ENCODE measurements around the gene OMD.
A peak's percentile ranks its signal among the peaks of the same experiment; 100 is the strongest.
"Not testable (repeated sequence)": the region's sequence is repeated elsewhere in the genome, so short reads cannot be mapped to it uniquely, and the experiment has no call there.

OMD gene

GRCh38 chr9:92411157-92411556 is 13.1 kb downstream of the OMD start:
- DNase-seq (ENCODE audit: low read depth), result not testable (repeated sequence)

GRCh38 chr9:92408747-92409478 is 15.4 kb downstream of the OMD start:
- DNase-seq (ENCODE audit: low read depth), result no peak

DNA sequence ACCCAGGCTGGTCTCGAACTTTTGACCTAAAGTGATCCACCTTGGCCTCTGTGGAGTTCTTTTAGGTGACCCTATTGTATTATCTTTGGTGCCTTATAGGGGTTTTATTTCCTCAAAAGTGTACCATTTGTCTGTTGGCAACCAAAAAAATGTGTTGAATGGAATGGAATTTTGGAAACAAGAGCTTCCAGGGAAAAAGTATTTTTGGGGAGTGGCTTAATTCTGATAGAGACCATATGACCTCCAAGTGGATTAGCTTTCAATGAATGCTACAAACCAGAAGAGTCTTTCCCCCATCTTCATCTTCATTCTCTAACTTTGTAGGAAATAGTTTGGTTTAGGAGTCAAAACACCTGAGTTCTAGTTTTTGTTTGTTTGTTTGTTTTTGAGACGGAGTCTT is 16.5 kb downstream of the OMD start:
- DNase-seq (ENCODE audit: low read depth), result no peak

- DNase-seq (ENCODE audit: low read depth), result peak; percentile 1
These were observed 17.8 kb downstream of the OMD start for GRCh38 chr9:92406477-92406876.

- DNase-seq (ENCODE audit: low read depth), result no peak
These were observed 18.5 kb downstream of the OMD start for GRCh38 chr9:92405818-92406217.

DNA sequence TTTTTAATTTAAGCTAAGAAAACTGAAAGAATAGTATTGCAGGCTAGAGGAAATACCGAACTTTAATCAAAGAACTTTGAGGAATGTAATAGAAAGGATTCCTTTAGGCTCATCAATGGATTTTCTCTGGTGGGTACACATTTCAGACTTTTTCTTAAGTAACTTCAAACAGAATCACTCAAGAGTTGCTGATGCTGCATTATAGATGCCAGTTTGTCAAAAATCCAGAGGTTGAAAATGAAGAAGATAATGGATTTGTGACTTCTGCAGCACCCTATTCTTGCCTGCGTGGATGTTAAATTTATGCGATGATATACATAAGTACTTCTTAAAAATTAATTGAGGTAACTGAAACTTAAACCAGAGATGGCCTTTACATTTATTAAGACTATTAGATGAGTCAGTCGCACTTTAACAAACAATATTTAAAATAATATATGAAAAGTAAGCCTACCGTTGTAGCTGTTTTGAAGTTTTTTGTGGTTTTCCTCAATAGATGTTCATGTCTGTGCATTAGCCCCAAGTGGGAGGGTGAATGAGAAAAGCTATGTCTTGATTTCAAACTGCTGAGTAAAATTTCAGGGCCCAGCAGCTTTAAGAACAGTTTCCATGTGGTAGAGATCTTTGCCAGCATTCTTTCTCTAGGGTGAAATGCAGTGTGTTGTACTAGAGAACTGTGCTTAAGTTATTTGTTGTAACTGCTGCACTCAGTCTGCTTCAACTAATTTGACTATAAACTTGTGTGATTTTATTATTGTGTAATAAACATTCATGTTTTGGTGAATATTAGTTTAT is 20.0 kb downstream of the OMD start, which contains the start of gene OGN:
Gene OGN, minus strand, starts transcription at position 537 of the 795 bp plus-strand sequence. CDS start 1,171 bp downstream, outside the sequence.
- no peak for DNase-seq (ENCODE audit: low read depth)

DNA sequence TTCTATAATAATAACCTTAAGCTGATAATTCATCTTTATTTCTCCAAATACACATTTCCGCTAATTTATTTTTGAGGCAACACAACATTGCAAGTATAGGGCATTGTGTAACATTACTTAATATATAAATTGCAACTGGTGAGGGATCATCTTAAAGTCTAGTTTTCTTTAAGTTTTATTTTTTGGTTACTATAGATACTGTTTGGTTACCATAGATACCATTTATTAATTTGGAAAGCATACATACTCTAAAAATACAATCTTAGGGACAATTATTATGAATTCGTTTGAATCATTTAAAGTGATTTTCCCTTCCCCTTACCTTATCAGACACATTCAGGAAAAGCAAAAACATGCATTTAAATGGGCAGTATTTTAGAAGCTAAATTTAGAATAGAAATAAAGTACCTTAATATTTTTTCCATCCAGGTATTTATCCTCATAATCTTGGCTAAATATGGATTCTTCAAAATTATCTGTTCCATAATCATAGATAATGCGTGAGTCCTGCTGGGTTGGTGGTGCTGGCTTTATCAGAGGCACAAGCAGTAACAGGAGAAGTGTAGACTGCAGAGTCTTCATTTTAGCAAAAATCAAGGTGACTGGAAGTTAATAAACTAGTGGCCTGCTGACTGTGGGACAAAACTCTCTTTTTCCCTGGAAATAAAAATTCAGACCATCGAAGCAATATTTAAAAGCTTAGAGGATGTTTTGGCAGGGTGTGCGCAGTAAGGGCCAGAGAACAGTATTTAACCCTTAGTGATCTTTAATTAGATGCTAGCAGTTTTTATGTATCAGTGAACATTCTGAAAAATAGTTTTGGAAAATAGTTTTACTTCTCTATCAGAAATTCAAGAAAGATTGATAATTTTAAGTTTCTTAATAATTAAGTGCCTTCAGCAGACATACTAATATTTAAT is 21.2 kb downstream of the OMD start:
- DNase-seq (ENCODE audit: low read depth), result no peak

- no peak for DNase-seq (ENCODE audit: low read depth)
These were observed 21.9 kb downstream of the OMD start for GRCh38 chr9:92402360-92402759.

DNA sequence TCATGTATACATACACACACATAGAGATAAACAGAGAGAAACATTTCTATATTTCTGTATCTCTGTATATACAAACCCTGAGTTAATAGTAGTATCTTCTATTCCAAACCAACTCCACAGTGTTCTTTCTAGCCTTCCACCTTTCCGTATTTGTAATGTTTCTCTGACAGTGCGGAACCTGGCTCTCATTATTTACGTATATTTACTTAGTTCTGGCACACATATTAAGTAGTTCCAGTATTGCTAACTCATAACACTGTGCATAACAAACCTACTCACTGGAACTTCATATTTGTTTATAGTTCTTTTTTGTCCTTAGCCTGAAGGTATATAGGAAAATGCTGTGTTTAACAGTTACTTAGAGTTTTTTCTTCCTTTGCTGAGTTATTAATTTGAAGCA is 26.4 kb downstream of the OMD start:
- DNase-seq (ENCODE audit: low read depth), result no peak

DNA sequence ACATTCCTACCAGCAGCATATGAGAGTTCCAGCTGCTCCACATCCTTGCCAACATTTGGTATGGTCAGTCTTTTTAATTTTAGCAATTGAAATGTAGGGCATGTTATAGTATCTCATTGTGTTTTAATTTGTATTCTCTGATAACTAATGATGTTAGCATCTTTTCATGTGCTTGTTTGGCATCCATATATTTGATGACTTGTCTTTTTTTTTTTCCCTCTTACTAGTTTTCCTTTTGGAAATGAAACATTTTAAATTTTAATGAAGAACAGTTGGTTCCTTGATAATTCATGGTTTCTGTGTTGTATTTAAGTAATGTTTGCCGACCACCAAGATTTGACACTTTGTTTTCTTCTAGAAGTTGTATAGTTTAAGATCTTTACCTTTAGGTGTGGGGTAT is 28.7 kb downstream of the OMD start:
- DNase-seq (ENCODE audit: low read depth), result no peak

DNA sequence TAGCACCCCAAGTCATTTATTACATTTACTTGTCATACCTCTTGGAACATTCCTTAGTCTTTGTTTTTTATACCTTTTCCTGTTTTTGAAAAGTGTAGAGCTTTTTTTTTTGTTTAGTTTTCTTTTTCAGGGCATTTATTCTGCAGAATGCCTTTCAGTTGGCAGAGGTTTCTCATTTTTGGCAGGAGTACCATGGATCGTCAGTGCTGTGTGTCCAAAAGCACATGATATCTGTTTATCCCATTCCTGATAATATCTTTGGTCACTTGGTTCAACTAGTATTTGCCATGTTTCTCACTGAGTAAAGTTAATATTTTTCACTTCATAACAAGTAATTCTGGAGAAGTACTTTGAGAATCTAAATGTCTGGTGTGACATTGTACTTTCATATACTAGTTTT is 30.6 kb downstream of the OMD start:
- DNase-seq (ENCODE audit: low read depth), result no peak

DNA sequence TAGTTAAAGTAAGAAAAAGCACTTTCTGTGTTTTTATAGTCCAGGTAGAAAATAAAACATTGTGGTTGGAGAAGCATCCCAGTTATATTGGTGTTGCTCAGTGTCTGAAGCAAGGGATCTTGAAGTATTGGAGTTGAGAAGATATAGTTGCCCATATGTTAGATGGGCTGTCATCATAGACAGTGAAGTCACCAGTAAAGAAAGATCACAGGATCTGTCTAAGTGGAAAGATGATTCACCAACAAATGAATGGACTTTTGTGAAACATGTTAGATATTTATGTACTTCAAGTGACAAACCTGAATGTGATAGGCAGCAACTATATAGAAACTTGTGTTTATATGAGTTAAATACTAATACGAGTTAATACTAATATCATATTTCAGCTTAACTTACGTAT is 31.6 kb downstream of the OMD start:
- DNase-seq (ENCODE audit: low read depth), result no peak

GRCh38 chr9:92385953-92386352 is 38.3 kb downstream of the OMD start:
- DNase-seq (ENCODE audit: low read depth), result no peak

DNA sequence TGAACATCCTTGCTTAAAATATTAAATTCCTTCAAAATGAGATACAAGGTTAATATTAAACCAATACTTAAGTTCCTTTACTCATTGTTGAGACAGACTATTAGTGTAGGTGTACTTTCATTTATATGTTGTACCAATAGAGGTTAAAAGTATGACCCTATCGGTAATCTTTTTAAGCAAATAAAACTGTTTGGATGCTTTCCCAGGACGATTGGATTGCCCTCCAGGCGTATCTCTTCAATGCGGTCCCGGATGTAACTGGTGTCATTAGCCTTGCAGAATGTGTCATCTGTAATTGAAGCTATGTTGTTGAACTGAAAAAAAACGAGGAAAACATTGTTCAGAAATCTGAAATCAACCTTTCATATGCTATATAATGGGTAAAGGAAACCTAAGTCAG is 38.8 kb downstream of the OMD start:
- no peak for DNase-seq (ENCODE audit: low read depth)

DNA sequence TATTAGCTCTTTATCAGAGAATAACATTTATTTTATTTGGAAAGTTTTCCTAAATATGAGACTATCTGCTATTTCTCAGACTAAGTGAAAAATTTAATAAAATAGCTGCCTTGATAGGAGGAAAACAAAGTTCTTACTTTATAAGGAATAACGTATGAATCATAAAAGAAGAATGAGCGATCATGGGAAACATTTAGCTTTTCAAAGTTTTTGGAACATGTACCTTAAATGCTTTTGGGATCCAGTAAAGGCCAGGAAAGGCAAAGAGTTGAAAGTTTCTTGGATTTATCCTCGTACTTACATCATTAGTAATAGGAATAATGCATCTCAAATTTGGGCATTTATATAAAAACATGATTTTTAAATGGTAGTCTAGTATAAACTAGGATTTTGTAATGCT is 39.3 kb downstream of the OMD start:
- DNase-seq (ENCODE audit: low read depth), result no peak

DNA sequence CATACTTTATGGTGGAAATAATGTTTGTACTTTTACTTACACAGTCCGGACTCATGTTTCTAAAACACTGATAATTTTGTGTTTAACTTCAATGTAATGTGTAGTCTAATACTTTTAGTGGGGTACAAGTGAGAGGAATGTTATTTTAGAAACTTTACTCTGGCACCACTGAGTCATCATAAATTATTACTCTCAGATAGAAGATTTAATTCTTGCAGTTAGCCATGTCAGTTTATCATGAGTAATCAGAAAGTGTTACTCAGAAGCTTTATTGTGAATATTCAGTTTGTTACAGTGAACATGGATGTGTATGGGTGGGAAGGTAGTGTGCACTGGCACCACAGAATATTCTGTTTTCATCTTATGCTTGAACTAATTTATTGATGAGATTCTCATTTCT is 39.9 kb downstream of the OMD start:
- DNase-seq (ENCODE audit: low read depth), result no peak

DNA sequence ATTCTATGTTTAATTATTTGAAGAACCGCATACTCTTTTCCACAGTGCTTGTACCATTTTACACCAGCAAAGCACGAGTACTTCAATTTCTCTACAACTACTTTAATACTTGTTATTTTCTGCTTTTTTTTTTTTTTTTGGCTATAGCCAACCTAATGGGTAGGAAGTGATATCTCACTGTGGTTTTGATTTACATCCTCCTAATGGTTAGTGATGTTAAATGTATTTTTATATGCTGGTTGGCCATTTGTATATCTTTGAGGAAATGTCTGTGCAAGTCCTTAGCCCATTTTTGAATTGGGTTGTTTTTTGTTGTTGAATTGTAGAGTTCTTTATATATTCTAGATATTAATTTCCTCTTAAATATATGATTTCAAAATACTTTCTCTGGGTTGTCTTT is 42.5 kb downstream of the OMD start:
- DNase-seq (ENCODE audit: low read depth), result no peak

DNA sequence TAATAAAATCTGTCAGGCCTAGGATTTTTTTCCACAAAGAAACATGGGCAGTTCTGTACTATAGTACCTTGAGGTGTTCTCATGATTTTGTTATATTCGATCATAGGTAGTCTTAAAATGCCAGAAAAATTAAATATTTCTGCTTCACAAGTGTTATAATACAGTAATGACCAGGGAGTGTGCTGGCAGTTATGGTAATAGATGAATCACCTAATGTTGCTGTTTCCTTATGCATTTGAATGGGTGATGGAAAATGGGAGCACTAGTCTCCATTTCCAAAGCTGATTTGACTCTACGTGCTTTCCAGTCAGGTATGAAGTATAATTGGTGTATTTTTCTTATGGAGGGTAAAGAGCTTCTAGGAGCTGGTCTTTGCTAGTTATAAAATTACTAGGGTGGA is 43.7 kb downstream of the OMD start:
- DNase-seq (ENCODE audit: low read depth), result no peak

GRCh38 chr9:92378865-92379560 is 45.3 kb downstream of the OMD start:
- DNase-seq (ENCODE audit: low read depth), result no peak

DNA sequence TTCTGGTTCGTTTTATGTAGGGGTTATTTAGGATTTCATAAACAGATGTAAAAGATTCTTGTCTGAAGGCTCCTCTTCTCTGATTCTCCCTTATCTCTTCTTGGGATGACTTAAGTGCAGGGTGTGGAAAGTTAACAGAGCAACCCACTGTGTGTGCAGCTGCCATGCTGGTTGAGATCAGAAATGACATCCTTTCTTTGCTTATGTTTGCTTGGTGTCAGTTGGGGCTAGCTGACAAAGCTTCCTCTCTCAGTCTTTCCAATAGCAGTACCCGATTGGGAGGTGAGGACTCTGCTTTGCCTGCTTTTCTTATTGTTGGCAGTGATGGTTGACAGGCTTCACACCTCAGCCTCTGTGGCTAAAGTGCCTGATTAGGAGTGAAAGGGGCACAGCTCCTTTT is 46.4 kb downstream of the OMD start:
- DNase-seq (ENCODE audit: low read depth), result no peak

DNA sequence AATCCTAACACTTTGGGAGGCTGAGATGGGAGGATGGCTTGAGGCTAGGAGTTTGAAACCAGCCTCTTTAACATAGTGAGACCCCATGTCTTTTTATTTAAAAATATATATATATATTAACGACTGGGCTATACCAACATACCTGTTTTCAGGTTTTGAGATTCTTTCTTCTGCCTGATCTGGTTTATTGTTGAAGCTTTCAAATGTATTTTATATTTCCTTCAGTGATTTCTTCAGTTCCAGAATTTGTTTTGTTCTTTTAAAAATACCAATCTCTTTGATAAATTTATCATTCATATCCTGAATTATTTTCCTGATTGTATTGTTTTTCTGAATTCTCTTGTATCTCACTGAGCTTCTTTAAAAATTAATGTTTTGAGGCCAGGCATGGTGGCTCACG is 51.1 kb downstream of the OMD start:
- DNase-seq (ENCODE audit: low read depth), result no peak

- no peak for DNase-seq (ENCODE audit: low read depth)
These were observed 55.2 kb downstream of the OMD start for GRCh38 chr9:92369075-92369474.

All from activated gamma-delta T cell treated with anti-CD3 and anti-CD28 coated beads, Interleukin-2, amount 50 U/mL, for 16 hours (primary cell).